Karpas-422 (cell line): Measurements from ENCODE around the gene IFIT5. TPM values are rescaled to one million over a fixed set of nuclear protein-coding genes. Genes with fewer than 3 reads are reported as not detected.
"Not testable (repeated sequence)": the region's sequence is repeated elsewhere in the genome, so short reads cannot be mapped to it uniquely, and the experiment has no call there.

Experiments used
- DNase-seq: peaks from one replicate; pipeline ENCODE4 v3.0.0-alpha.2; 2015
- H2AFZ ChIP-seq: fragments of 200-600 bp; sonication (generic); 2 replicates; pipeline ENCODE4 v1.6.1; 2014; ENCODE audit warnings: antibody characterized with exemption, low read length, mixed read lengths
- H3K27ac ChIP-seq: fragments of 200-600 bp; sonication (generic); 2 replicates; pipeline ENCODE4 v1.5.1; 2014; ENCODE audit warnings: mild to moderate bottlenecking, low read length, moderate library complexity
- H3K27me3 ChIP-seq: fragments of 200-600 bp; sonication (generic); 2 replicates; pipeline ENCODE4 v1.6.1; 2014; ENCODE audit warnings: low read length, mixed read lengths
- H3K36me3 ChIP-seq: fragments of 200-600 bp; sonication (generic); 2 replicates; pipeline ENCODE4 v1.6.1; 2014; ENCODE audit warnings: low read length, mixed read lengths; ENCODE audit not compliant: insufficient read depth
- H3K4me1 ChIP-seq: fragments of 200-600 bp; sonication (generic); 2 replicates; pipeline ENCODE4 v1.6.1; 2014; ENCODE audit warnings: mild to moderate bottlenecking, low read length, mixed read lengths
- H3K4me2 ChIP-seq: fragments of 200-600 bp; sonication (generic); 2 replicates; pipeline ENCODE4 v1.6.1; 2014; ENCODE audit warnings: low read length, low read depth, mild to moderate bottlenecking; ENCODE audit not compliant: poor library complexity, severe bottlenecking
- H3K4me3 ChIP-seq: fragments of 200-600 bp; sonication (generic); 2 replicates; pipeline ENCODE4 v1.5.1; 2014; ENCODE audit warnings: mild to moderate bottlenecking, antibody characterized with exemption, low read length, mixed read lengths
- H3K79me2 ChIP-seq: fragments of 200-600 bp; sonication (generic); 2 replicates; pipeline ENCODE4 v1.6.1; 2014; ENCODE audit warnings: mild to moderate bottlenecking, low read length, mixed read lengths
- H3K9ac ChIP-seq: fragments of 200-600 bp; sonication (generic); 2 replicates; pipeline ENCODE4 v1.6.0; 2014; ENCODE audit warnings: low read length
- H3K9me2 ChIP-seq: fragments of 200-600 bp; sonication (generic), shearing (Covaris generic); replicated peaks from 2 replicates; pipeline ENCODE4 v1.6.0; 2014; ENCODE audit warnings: mild to moderate bottlenecking, low read length, moderate library complexity; ENCODE audit not compliant: insufficient read depth
- H3K9me3 ChIP-seq: fragments of 300-700, 200-600 bp; sonication (generic); 2 replicates; pipeline ENCODE4 v1.6.1; 2014; ENCODE audit warnings: low read length, mixed read lengths
- H4K20me1 ChIP-seq: fragments of 200-600 bp; sonication (generic); 2 replicates; pipeline ENCODE4 v1.6.1; 2014; ENCODE audit warnings: mild to moderate bottlenecking, antibody characterized with exemption, low read length, low read depth; ENCODE audit not compliant: insufficient read depth
- total RNA-seq: library from RNA; depleted of rRNA; stranded (reverse); fragments of >200 nt; shearing (Covaris generic); gene quantifications from 2 replicates; pipeline ENCODE4 v1.2.3, GENCODE V29; 2014; ENCODE audit warnings: low replicate concordance

The IFIT5 gene
- total RNA-seq, 1 experiment from 2014 or later: 0.30 TPM

DNA sequence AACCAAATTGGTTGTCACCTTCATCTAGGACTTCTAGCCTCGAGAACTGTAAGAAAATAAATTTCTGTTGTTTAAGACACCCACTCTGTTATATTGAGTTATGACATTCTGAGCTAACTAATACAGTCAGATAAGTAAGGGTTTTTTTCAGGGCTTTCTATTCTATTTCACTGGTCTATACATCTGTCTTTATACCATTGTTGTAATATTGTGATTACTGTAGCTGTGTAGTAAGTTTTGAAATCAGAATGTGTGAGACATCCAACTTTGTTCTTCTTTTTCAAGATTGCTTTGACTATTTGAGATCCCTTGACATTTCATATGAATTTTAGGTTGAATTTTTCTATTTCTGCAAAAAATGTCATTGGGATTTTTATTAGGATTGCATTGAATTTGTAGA is 14.4 kb upstream of the IFIT5 start:
- no peak for DNase-seq
- Histone ChIP-seq H3K4me3 (no peak overlapping the region), H3K27ac (no peak overlapping the region), H3K79me2 (no peaks in the 10 kb centered on the region), H3K9me3 (no peaks in the 10 kb centered on the region), H3K9me2 (no peaks in the 10 kb centered on the region), H3K4me1 (no peaks in the 10 kb centered on the region), H2AFZ (no peak overlapping the region), H3K27me3 (no peaks in the 10 kb centered on the region), H3K36me3 (no peaks in the 10 kb centered on the region), H3K9ac (no peak overlapping the region), H4K20me1 (no peaks in the 10 kb centered on the region), H3K4me2 (no peak overlapping the region)

DNA sequence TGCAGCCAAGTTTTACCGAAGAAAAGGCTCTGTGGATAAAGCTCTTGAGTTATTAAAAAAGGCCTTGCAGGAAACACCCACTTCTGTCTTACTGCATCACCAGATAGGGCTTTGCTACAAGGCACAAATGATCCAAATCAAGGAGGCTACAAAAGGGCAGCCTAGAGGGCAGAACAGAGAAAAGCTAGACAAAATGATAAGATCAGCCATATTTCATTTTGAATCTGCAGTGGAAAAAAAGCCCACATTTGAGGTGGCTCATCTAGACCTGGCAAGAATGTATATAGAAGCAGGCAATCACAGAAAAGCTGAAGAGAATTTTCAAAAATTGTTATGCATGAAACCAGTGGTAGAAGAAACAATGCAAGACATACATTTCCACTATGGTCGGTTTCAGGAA is 11.3 kb upstream of the IFIT5 start:
- Histone ChIP-seq H3K4me1 (no peaks in the 10 kb centered on the region), H3K4me2 (no peak overlapping the region), H4K20me1 (no peaks in the 10 kb centered on the region), H3K79me2 (no peaks in the 10 kb centered on the region), H3K9me2 (no peaks in the 10 kb centered on the region), H3K27me3 (no peaks in the 10 kb centered on the region), H3K36me3 (no peaks in the 10 kb centered on the region), H2AFZ (no peak overlapping the region), H3K4me3 (no peak overlapping the region), H3K9me3 (no peaks in the 10 kb centered on the region), H3K27ac (no peak overlapping the region), H3K9ac (no peak overlapping the region)
- no peak for DNase-seq

DNA sequence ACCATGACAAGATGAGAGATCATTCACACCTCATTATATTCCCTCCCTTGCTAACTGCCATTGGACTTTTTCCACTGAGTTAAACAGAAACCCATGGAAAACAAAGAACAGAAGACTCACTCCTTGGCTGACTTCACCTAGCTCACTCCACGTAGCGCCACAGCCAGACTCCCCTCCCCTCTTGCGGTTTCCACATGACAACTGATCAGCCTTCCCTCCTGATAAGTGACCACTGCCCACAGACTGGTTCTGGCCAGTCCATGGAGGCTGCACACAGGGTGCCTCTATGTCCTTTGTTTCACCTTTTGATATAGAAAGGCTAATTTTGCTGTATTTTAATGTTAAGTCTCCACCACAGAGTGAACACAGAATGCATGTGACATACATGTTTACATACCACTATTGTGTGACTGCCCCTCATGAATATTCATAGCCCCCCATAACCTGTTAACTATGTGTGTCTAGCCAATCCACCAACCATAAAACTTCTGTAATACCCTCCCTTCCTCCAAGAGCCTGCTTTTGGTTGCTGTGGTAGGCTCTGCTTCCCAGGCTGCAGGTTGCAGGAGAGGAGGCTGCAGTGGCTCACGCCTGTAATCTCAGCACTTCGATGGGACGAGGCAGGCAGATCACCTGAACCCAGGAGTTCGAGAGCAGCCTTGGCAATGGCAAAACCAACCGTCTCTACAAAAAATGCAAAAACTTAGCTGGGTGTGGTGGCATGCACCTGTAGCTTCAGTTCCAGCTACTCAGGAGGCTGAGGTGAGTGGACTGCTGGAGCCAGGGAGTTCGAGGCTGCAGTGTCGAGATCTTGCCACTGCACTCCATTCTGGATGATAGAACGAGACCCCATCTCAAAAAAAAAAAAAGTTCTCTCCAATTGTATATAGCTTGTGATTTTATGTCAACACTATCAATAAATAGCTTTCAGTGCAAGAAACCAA is 10.0 kb upstream of the IFIT5 start:
- Histone ChIP-seq H3K9me2 (no peaks in the 10 kb centered on the region), H3K27ac (no peak overlapping the region), H4K20me1 (no peaks in the 10 kb centered on the region), H3K4me1 (no peaks in the 10 kb centered on the region), H3K9me3 (no peaks in the 10 kb centered on the region), H3K79me2 (no peaks in the 10 kb centered on the region), H3K36me3 (no peaks in the 10 kb centered on the region), H3K4me3 (no peak overlapping the region), H3K9ac (no peak overlapping the region), H3K27me3 (no peaks in the 10 kb centered on the region), H3K4me2 (no peak overlapping the region), H2AFZ (no peak overlapping the region)
- DNase-seq: no peak

DNA sequence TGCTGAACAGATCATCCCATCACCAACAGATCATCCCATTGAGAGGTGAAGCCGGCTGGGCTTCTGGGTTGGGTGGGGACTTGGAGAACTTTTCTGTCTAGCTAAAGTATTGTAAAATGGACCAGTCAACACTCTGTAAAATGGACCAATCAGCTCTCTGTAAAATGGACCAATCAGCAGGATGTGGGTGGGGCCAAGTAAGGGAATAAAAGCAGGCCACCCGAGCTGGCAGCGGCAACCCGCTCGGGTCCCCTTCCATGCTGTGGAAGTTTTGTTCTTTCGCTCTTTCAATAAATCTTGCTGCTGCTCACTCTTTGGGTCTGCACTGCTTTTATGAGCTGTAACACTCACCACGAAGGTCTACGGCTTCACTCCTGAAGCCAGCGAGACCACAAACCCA is 8.2 kb upstream of the IFIT5 start:
- H3K27ac ChIP-seq, DNase-seq, H4K20me1 ChIP-seq, H3K79me2 ChIP-seq, H2AFZ ChIP-seq, H3K4me3 ChIP-seq, H3K9me2 ChIP-seq, H3K4me2 ChIP-seq, H3K27me3 ChIP-seq, H3K4me1 ChIP-seq, H3K36me3 ChIP-seq, H3K9ac ChIP-seq, H3K9me3 ChIP-seq: not testable (repeated sequence)

DNA sequence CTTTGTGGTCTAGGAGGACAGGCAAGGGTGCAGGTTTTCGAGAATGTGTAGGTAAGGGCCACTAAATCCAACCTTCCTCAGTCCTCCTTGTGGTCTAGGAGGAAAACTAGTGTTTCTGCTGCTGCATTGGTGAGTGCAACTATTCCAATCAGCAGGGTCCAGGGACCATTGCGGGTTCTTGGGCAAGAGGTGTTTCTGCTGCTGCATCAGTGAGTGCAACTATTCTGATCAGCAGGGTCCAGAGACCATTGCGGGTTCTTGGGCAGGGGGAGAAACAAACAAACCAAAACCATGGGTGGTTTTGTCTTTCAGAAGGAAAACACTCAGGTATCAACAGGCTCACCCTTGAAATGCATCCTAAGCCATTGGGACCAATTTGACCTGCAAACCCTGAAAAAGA is 6.6 kb upstream of the IFIT5 start:
- H2AFZ ChIP-seq, H3K27me3 ChIP-seq, H4K20me1 ChIP-seq, H3K9ac ChIP-seq, H3K4me1 ChIP-seq, H3K9me2 ChIP-seq, DNase-seq, H3K9me3 ChIP-seq, H3K79me2 ChIP-seq, H3K27ac ChIP-seq, H3K4me2 ChIP-seq, H3K36me3 ChIP-seq, H3K4me3 ChIP-seq: not testable (repeated sequence)

DNA sequence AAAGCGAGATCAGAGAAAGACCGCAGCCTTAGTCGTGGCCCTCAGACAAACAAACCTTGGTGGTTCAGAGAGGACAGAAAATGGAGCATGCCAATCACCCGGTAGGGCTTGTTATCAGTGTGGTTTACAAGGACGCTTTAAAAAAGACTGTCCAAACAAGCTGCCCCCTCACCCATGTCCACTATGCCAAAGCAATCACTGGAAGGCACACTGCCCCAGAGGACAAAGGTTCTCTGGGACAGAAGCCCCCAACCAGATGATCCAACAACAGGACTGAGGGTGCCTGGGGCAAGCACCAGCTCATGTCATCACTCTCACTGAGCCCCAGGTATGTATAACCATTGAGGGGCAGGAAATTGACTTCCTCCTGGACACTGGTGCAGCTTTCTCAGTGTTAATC is 5.1 kb upstream of the IFIT5 start:
- H3K79me2 ChIP-seq, H3K36me3 ChIP-seq, H3K27ac ChIP-seq: not testable (repeated sequence)

DNA sequence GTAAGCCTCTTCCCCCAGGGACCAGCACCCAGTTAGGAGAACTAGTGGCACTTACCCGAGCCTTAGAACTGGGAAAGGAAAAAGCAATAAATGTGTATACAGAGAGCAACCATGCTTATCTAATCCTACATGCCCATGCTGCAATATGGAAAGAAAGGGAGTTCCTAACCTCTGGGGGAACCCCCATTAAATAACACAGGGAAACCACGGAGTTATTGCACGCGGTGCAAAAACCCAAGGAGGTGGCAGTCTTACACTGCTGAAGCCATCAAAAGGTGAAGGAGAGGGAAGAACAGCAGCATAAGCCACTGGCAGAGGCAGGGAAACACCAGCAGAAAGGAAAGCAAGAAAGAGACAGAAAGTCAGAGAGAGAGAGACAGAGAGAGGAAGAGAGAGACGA is 3.8 kb upstream of the IFIT5 start:
- H3K4me1 ChIP-seq, H3K27me3 ChIP-seq, H3K4me2 ChIP-seq, H3K36me3 ChIP-seq, DNase-seq, H4K20me1 ChIP-seq, H3K27ac ChIP-seq, H3K9me2 ChIP-seq, H3K79me2 ChIP-seq, H3K9ac ChIP-seq, H3K9me3 ChIP-seq, H3K4me3 ChIP-seq, H2AFZ ChIP-seq: not testable (repeated sequence)

More for the DNA sequence above, 5.1 kb upstream of the IFIT5 start:
- H2AFZ ChIP-seq, H3K27me3 ChIP-seq, H3K9me3 ChIP-seq, H3K4me3 ChIP-seq, H3K9me2 ChIP-seq, H3K9ac ChIP-seq, DNase-seq, H3K4me1 ChIP-seq, H3K4me2 ChIP-seq, H4K20me1 ChIP-seq: not testable (repeated sequence)

DNA sequence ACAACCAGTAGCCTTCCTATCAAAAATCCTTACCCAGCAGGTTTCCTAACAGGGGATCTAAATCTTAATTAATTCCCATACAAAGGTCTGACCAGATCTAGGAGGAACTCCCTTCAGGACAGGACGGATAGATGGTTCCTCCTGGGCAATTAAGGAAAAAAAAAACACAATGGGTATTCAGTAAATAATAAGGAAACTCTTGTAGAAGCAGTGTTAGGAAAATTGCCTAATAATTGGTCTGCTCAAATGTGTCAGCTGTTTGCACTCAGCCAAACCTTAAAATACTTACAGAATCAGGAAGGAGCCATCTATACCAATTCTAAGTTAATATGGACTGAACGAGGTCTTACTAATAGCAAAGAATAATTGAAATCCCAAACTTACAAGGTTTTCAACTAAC is 3.2 kb upstream of the IFIT5 start:
- not testable (repeated sequence) for H2AFZ ChIP-seq, H3K36me3 ChIP-seq, DNase-seq, H4K20me1 ChIP-seq, H3K4me3 ChIP-seq, H3K27me3 ChIP-seq, H3K4me2 ChIP-seq, H3K4me1 ChIP-seq, H3K9ac ChIP-seq, H3K9me2 ChIP-seq, H3K27ac ChIP-seq, H3K9me3 ChIP-seq, H3K79me2 ChIP-seq
